IPS-20b (cell line): ENCODE results near the gene CD27.

ENCODE experiments used
- H3K27ac ChIP-seq: one replicate; pipeline ENCODE4 v1.5.1; 2013; ENCODE audit warnings: low read length
- H3K27me3 ChIP-seq: 2 replicates; pipeline ENCODE4 v1.6.1; 2013; ENCODE audit warnings: mild to moderate bottlenecking, low read length, inconsistent platforms; ENCODE audit not compliant: insufficient read depth
- H3K36me3 ChIP-seq: 2 replicates; pipeline ENCODE4 v1.6.1; 2013; ENCODE audit warnings: low read depth, mild to moderate bottlenecking, inconsistent platforms, low read length, moderate library complexity; ENCODE audit not compliant: insufficient read depth
- H3K4me1 ChIP-seq: 2 replicates; pipeline ENCODE4 v1.6.1; 2013; ENCODE audit warnings: mild to moderate bottlenecking, control low read depth, inconsistent platforms, low read length, moderate library complexity; ENCODE audit not compliant: insufficient read depth
- H3K4me3 ChIP-seq: 2 replicates; pipeline ENCODE4 v1.5.1; 2013; ENCODE audit warnings: mild to moderate bottlenecking, low read length, inconsistent platforms
- H3K9ac ChIP-seq: 2 replicates; pipeline ENCODE4 v1.6.1; 2013; ENCODE audit warnings: low read depth, mild to moderate bottlenecking, inconsistent platforms, low read length, moderate library complexity
- H3K9me3 ChIP-seq: 2 replicates; pipeline ENCODE4 v1.6.1; 2013; ENCODE audit warnings: mild to moderate bottlenecking, low read depth, low read length, inconsistent platforms; ENCODE audit not compliant: insufficient read depth

The CD27 gene

GRCh38 chr12:6438345-6438744 lies 6.4 kb upstream of the CD27 start:
- peaks cover 2% of the 10 kb centered on the region; the same call in 1 of the 2 replicates for H3K4me1 ChIP-seq
- H3K27me3 ChIP-seq, result no peaks in the 10 kb centered on the region
- no peak overlapping the region for H3K27ac ChIP-seq
- H3K9ac ChIP-seq, result no peak overlapping the region
- H3K36me3 ChIP-seq, result no peaks in the 10 kb centered on the region
- no peaks in the 10 kb centered on the region for H3K9me3 ChIP-seq
- H3K4me3 ChIP-seq, result no peak overlapping the region

GRCh38 chr12:6440391-6440790 lies 4.4 kb upstream of the CD27 start:
- Histone ChIP-seq H3K36me3 (no peaks in the 10 kb centered on the region), H3K27ac (no peak overlapping the region), H3K4me3 (no peak overlapping the region), H3K27me3 (no peaks in the 10 kb centered on the region), H3K9me3 (no peaks in the 10 kb centered on the region), H3K4me1 (no peaks in the 10 kb centered on the region), H3K9ac (no peak overlapping the region)

- Histone ChIP-seq H3K27ac (no peak overlapping the region), H3K27me3 (no peaks in the 10 kb centered on the region), H3K4me1 (no peaks in the 10 kb centered on the region), H3K9ac (no peak overlapping the region), H3K9me3 (no peaks in the 10 kb centered on the region), H3K4me3 (no peak overlapping the region), H3K36me3 (no peaks in the 10 kb centered on the region)
These were observed 1.9 kb upstream of the CD27 start for GRCh38 chr12:6442836-6443235.

GRCh38 chr12:6443361-6443983 lies 1.3 kb upstream of the CD27 start:
- Histone ChIP-seq H3K9me3 (no peaks in the 10 kb centered on the region), H3K36me3 (no peaks in the 10 kb centered on the region), H3K27me3 (no peaks in the 10 kb centered on the region), H3K4me1 (no peaks in the 10 kb centered on the region), H3K4me3 (no peak overlapping the region), H3K9ac (no peak overlapping the region), H3K27ac (no peak overlapping the region)

GRCh38 chr12:6444031-6444430 lies 724 bp upstream of the CD27 start:
- Histone ChIP-seq H3K4me3 (no peak overlapping the region), H3K36me3 (no peaks in the 10 kb centered on the region), H3K9me3 (no peaks in the 10 kb centered on the region), H3K9ac (no peak overlapping the region), H3K27ac (no peak overlapping the region), H3K27me3 (no peaks in the 10 kb centered on the region), H3K4me1 (no peaks in the 10 kb centered on the region)

GRCh38 chr12:6450091-6450868 lies 5.5 kb downstream of the CD27 start:
- peak overlapping the region; percentile 2 for H3K27ac ChIP-seq
- no peaks in the 10 kb centered on the region for H3K36me3 ChIP-seq
- H3K4me3 ChIP-seq, result peak overlapping the region; percentile 57; the same call in 1 of the 2 replicates
- no peaks in the 10 kb centered on the region for H3K9me3 ChIP-seq
- no peaks in the 10 kb centered on the region for H3K27me3 ChIP-seq
- peak overlapping the region; percentile 79; the same call in 1 of the 2 replicates for H3K9ac ChIP-seq
- peaks cover 30% of the 10 kb centered on the region for H3K4me1 ChIP-seq

- H3K4me3 ChIP-seq, result peak overlapping the region; percentile 57
These were observed 6.2 kb downstream of the CD27 start for GRCh38 chr12:6450869-6451347.

GRCh38 chr12:6451348-6452244 lies 6.8 kb downstream of the CD27 start, which contains the start of gene TAPBPL:
TSS of gene TAPBPL (plus strand) at chr12:6452042. CDS start at chr12:6452249, 207 bp downstream.
- Histone ChIP-seq H3K9ac (peak within 1 kb of the TSS; percentile 79), H3K9me3 (no peaks in the 10 kb centered on the region), H3K36me3 (no peaks in the 10 kb centered on the region), H3K27ac (peak within 1 kb of the TSS; percentile 93), H3K4me3 (peak within 1 kb of the TSS; percentile 57), H3K27me3 (no peaks in the 10 kb centered on the region), H3K4me1 (peaks cover 30% of the 10 kb centered on the region)

More at GRCh38 chr12:6450869-6451347, 6.2 kb downstream of the CD27 start:
- Histone ChIP-seq H3K36me3 (no peaks in the 10 kb centered on the region), H3K9ac (peak overlapping the region; percentile 79), H3K4me1 (peaks cover 30% of the 10 kb centered on the region), H3K27ac (peak overlapping the region; percentile 93), H3K27me3 (no peaks in the 10 kb centered on the region), H3K9me3 (no peaks in the 10 kb centered on the region)

- H3K36me3 ChIP-seq, result no peaks in the 10 kb centered on the region
- no peaks in the 10 kb centered on the region for H3K27me3 ChIP-seq
- no peaks in the 10 kb centered on the region for H3K9me3 ChIP-seq
- H3K4me3 ChIP-seq, result peak overlapping the region; percentile 19; the same call in 1 of the 2 replicates
- peaks cover 30% of the 10 kb centered on the region for H3K4me1 ChIP-seq
- peak overlapping the region; percentile 79; the same call in 1 of the 2 replicates for H3K9ac ChIP-seq
- peak overlapping the region; percentile 93 for H3K27ac ChIP-seq
These were observed 7.6 kb downstream of the CD27 start for GRCh38 chr12:6452245-6452943.

GRCh38 chr12:6452944-6453630 lies 8.3 kb downstream of the CD27 start:
- Histone ChIP-seq H3K27ac (peak overlapping the region; percentile 93), H3K9ac (peak overlapping the region; percentile 79; the same call in 1 of the 2 replicates), H3K4me1 (peaks cover 30% of the 10 kb centered on the region), H3K27me3 (no peaks in the 10 kb centered on the region), H3K9me3 (no peaks in the 10 kb centered on the region), H3K4me3 (peak overlapping the region; percentile 19; the same call in 1 of the 2 replicates), H3K36me3 (no peaks in the 10 kb centered on the region)
